Measurements from ENCODE around the gene MXD3. TPM values are rescaled to one million over a fixed set of nuclear protein-coding genes. Genes with fewer than 3 reads are reported as not detected.

MXD3 gene
- total RNA-seq, 2 experiments from 2014 or later = 5.8 to 7.5 TPM

GRCh38 chr5:177310757-177311391, 824 bp downstream of the MXD3 start:
- no peak overlapping the region for H3K4me3 ChIP-seq (ENCODE audit: low read length)
- H3K27ac Mint-ChIP-seq = no peak overlapping the region
- DNase-seq = peak in 4 of 14 experiments; percentile 27 to 56 (median 42)
- H3K9me3 Mint-ChIP-seq = no peaks in the 10 kb centered on the region
- intact Hi-C loops (cut with DNase I, micrococcal nuclease) = loop anchor here (2.0 to 10.0 kb wide), 5 partner anchors 46 to 206 kb away; partner anchors contain the start of genes DDX41 (in 1 of the 2) and RGS14 (in 1 of the 2)
- no peak for TF ChIP-seq CTCF (IDR thresholded peaks at IDR 0.05)
- H3K36me3 ChIP-seq (ENCODE audit: insufficient read depth, low read length) = peaks cover 14% of the 10 kb centered on the region
- ATAC-seq (ENCODE audit: poor library complexity) = no peak
- H3K27me3 ChIP-seq (ENCODE audit: control insufficient read depth in 1 of 2, insufficient read depth in 2 of 2, low read length in 2 of 2) = peaks cover 0 to 3% of the 10 kb centered on the region in 2 experiments
- ChIA-PET POLR2A (interaction anchor here (0.9 to 1.7 kb wide), 6 partner anchors 41 to 197 kb away, joined by 3 to 8 read pairs (median 4); partner anchors contain the start of genes LMAN2 and PDLIM7), CTCF (interaction anchor here (1.0 to 1.8 kb wide), 7 partner anchors 8 to 190 kb away, joined by 3 to 8 read pairs (median 3); no protein-coding TSS in a partner anchor)
- H3K4me1 Mint-ChIP-seq (ENCODE audit: low read depth) = peaks cover 50% of the 10 kb centered on the region
- H3K27me3 Mint-ChIP-seq = peaks cover 6% of the 10 kb centered on the region
- peaks cover 68% of the 10 kb centered on the region for H3K4me1 ChIP-seq (ENCODE audit: insufficient read depth, low read length)
- no peak overlapping the region for H3K27ac ChIP-seq (ENCODE audit: low read depth in 1 of 2, low read length in 2 of 2)
- H3K4me3 Mint-ChIP-seq = peak overlapping the region; percentile 83
- peaks cover 13% of the 10 kb centered on the region for H3K36me3 Mint-ChIP-seq (ENCODE audit: low read depth)
- H3K9me3 ChIP-seq (ENCODE audit: control insufficient read depth in 1 of 2, insufficient read depth in 1 of 2, low read length in 2 of 2) = no peaks in the 10 kb centered on the region

DNA sequence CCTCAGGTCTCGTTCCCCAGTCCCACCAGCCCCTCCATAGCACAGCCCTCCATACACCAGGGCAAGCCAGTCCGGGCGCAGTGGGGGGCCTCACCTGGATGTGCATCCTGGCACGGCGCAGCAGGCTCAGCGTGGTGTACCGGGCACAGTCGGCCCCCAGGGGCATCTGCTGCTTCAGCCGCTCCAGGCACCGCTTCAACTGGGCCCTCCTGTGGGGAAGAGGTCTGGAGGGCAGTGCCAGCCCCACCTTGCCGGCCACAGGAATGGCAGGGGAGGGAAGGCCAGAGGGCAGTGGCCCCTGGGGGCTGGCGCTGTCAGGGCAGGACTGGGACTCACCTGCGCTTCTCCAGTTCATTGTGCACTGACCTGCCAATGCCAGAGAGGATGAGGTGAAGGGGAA, 1.4 kb downstream of the MXD3 start:
- Histone ChIP-seq H3K4me1 (ENCODE audit: insufficient read depth, low read length) (peaks cover 73% of the 10 kb centered on the region), H3K9me3 (ENCODE audit: control insufficient read depth in 1 of 2, insufficient read depth in 1 of 2, low read length in 2 of 2) (no peaks in the 10 kb centered on the region), H3K27ac (ENCODE audit: low read depth in 1 of 2, low read length in 2 of 2) (no peak overlapping the region), H3K4me3 (ENCODE audit: low read length) (no peak overlapping the region), H3K27me3 (ENCODE audit: control insufficient read depth in 1 of 2, insufficient read depth in 2 of 2, low read length in 2 of 2) (peaks cover 0 to 3% of the 10 kb centered on the region in 2 experiments), H3K36me3 (ENCODE audit: insufficient read depth, low read length) (peaks cover 20% of the 10 kb centered on the region)
- ChIA-PET CTCF (interaction anchor here (0.7 to 1.8 kb wide), 20 partner anchors 8 to 196 kb away, joined by 3 to 8 read pairs (median 4); partner anchors contain the start of genes LMAN2 and PDLIM7), POLR2A (interaction anchor here (0.6 to 2.1 kb wide), 10 partner anchors 41 to 196 kb away, joined by 3 to 12 read pairs (median 4); partner anchors contain the start of genes LMAN2 and PDLIM7)
- Mint-ChIP-seq H3K36me3 (ENCODE audit: low read depth) (peaks cover 19% of the 10 kb centered on the region), H3K4me3 (no peak overlapping the region), H3K27me3 (peaks cover 6% of the 10 kb centered on the region), H3K4me1 (ENCODE audit: low read depth) (peaks cover 55% of the 10 kb centered on the region), H3K27ac (no peak overlapping the region), H3K9me3 (no peaks in the 10 kb centered on the region)
- intact Hi-C loops (cut with DNase I, micrococcal nuclease) = loop anchor here (2.0 to 10.0 kb wide), 5 partner anchors 47 to 207 kb away; partner anchors contain the start of genes DDX41 (in 1 of the 2) and RGS14 (in 1 of the 2)
- DNase-seq = peak in 1 of 14 experiments; percentile 35
- ATAC-seq (ENCODE audit: poor library complexity) = no peak
- no peak for TF ChIP-seq CTCF (IDR thresholded peaks at IDR 0.05)

GRCh38 chr5:177309351-177310191, 2.1 kb downstream of the MXD3 start:
- Histone ChIP-seq H3K36me3 (ENCODE audit: insufficient read depth, low read length) (peaks cover 21% of the 10 kb centered on the region), H3K4me3 (ENCODE audit: low read length) (no peak overlapping the region), H3K9me3 (ENCODE audit: control insufficient read depth in 1 of 2, insufficient read depth in 1 of 2, low read length in 2 of 2) (no peaks in the 10 kb centered on the region), H3K27me3 (ENCODE audit: control insufficient read depth in 1 of 2, insufficient read depth in 2 of 2, low read length in 2 of 2) (peaks cover 0 to 3% of the 10 kb centered on the region in 2 experiments), H3K27ac (ENCODE audit: low read depth in 1 of 2, low read length in 2 of 2) (no peak overlapping the region), H3K4me1 (ENCODE audit: insufficient read depth, low read length) (peaks cover 81% of the 10 kb centered on the region)
- Mint-ChIP-seq H3K4me3 (peak overlapping the region; percentile 80), H3K36me3 (ENCODE audit: low read depth) (peaks cover 27% of the 10 kb centered on the region), H3K9me3 (no peaks in the 10 kb centered on the region), H3K27ac (peak overlapping the region; percentile 73), H3K4me1 (ENCODE audit: low read depth) (peaks cover 63% of the 10 kb centered on the region), H3K27me3 (peaks cover 6% of the 10 kb centered on the region)
- intact Hi-C loops (cut with DNase I, micrococcal nuclease) = loop anchor here (2.0 to 10.0 kb wide), 6 partner anchors 48 to 845 kb away; partner anchors contain the start of genes DDX41 (in 1 of the 2), NHP2 (in 1 of the 2) and RGS14 (in 1 of the 2)
- ATAC-seq (ENCODE audit: poor library complexity) (peak; percentile 48), DNase-seq (peak; percentile 54 to 88 (median 64))
- peak; percentile 84 for TF ChIP-seq CTCF (IDR thresholded peaks at IDR 0.05)
- ChIA-PET POLR2A (interaction anchor here (0.6 to 2.1 kb wide), 9 partner anchors 42 to 196 kb away, joined by 3 to 12 read pairs (median 3); partner anchors contain the start of gene LMAN2), CTCF (interaction anchor here (0.7 to 1.8 kb wide), 21 partner anchors 8 to 196 kb away, joined by 3 to 8 read pairs (median 4); partner anchors contain the start of genes LMAN2 and PDLIM7)

Data from CD4-positive, alpha-beta T cell (primary cell).